HepG2 (cell line): Measurements from ENCODE around the gene INF2. TPM values are rescaled to one million over a fixed set of nuclear protein-coding genes. Genes with fewer than 3 reads are reported as not detected.

Experiments used
- ARNT2 ChIP-seq: sonication (generic); formaldehyde crosslinking; IDR thresholded peaks from 2 replicates; pipeline ENCODE4 v1.8.0; 2022; ENCODE audit warnings: mild to moderate bottlenecking, low read depth, missing genetic modification reagents, moderate library complexity
- CENPT ChIP-seq: sonication (generic); formaldehyde crosslinking; IDR thresholded peaks from 2 replicates; pipeline ENCODE4 v1.8.0; 2022; ENCODE audit warnings: low read depth, mild to moderate bottlenecking, moderate library complexity, missing genetic modification reagents
- CHD2 ChIP-seq: IDR thresholded peaks from 2 replicates; pipeline ENCODE4 v1.6.1; 2011; ENCODE audit warnings: low read depth, low read length, improper control_type of control experiment
- GABPA ChIP-seq, 2 experiments: IDR thresholded peaks; 2 replicates each; pipeline ENCODE4 v1.6.1; 2011 to 2016; ENCODE audit warnings: low read depth in 2 of 2, low read length in 1 of 2, missing biosample characterization in 1 of 2, missing genetic modification characterization in 1 of 2
- HNRNPLL ChIP-seq: fragments of 200-400 bp; formaldehyde crosslinking; IDR thresholded peaks from 2 replicates; pipeline ENCODE4 v1.6.1; 2017; ENCODE audit warnings: mild to moderate bottlenecking, low read depth, low read length; ENCODE audit not compliant: poor library complexity, severe bottlenecking
- IRF2 ChIP-seq: IDR thresholded peaks from 2 replicates; pipeline ENCODE4 v1.6.1; 2018; ENCODE audit warnings: missing genetic modification reagents, missing compliant biosample characterization
- JDP2 ChIP-seq: sonication (generic); formaldehyde crosslinking; IDR thresholded peaks from 2 replicates; pipeline ENCODE4 v1.8.1; 2022; ENCODE audit warnings: missing genetic modification reagents, borderline replicate concordance
- MIXL1 ChIP-seq: IDR thresholded peaks from 2 replicates; pipeline ENCODE4 v1.6.1; 2016
- NFATC3 ChIP-seq: sonication (generic); formaldehyde crosslinking; IDR thresholded peaks from 2 replicates; pipeline ENCODE4 v1.5.1; 2020; ENCODE audit warnings: mild to moderate bottlenecking, missing genetic modification reagents
- NFIC ChIP-seq: IDR thresholded peaks from 2 replicates; pipeline ENCODE4 v1.6.1; 2012; ENCODE audit warnings: mild to moderate bottlenecking, low read length, inconsistent platforms
- NFRKB ChIP-seq: fragments of 450-650 bp; IDR thresholded peaks from 2 replicates; pipeline ENCODE4 v1.6.1; 2017
- NONO ChIP-seq, 2 experiments: fragments of 450-650 bp in 1 of 2; sonication (generic) in 1 of 2; formaldehyde crosslinking in 1 of 2; IDR thresholded peaks in 1 of 2; conservative IDR thresholded peaks in 1 of 2; 2 replicates each; pipeline versions ENCODE4 v1.6.1 to v1.8.0; 2017 to 2022; ENCODE audit warnings: mild to moderate bottlenecking in 1 of 2, missing genetic modification reagents in 1 of 2, moderate library complexity in 1 of 2
- POLR2AphosphoS2 ChIP-seq: IDR thresholded peaks from 2 replicates; pipeline ENCODE4 v1.6.1; 2011; ENCODE audit warnings: low read depth, low read length, improper control_type of control experiment
- ZBTB7A ChIP-seq: sonication (generic); formaldehyde crosslinking; IDR thresholded peaks from 2 replicates; pipeline ENCODE4 v1.8.0; 2022; ENCODE audit warnings: mild to moderate bottlenecking, missing genetic modification reagents
- ZFP1 ChIP-seq: IDR thresholded peaks from 2 replicates; pipeline ENCODE4 v1.6.1; 2016
- ZFYVE20 ChIP-seq: sonication (generic); formaldehyde crosslinking; IDR thresholded peaks from 2 replicates; pipeline ENCODE4 v1.8.0; 2023; ENCODE audit warnings: low read depth, mild to moderate bottlenecking, moderate library complexity, missing genetic modification reagents, borderline replicate concordance
- ZNF180 ChIP-seq: sonication (generic); formaldehyde crosslinking; IDR thresholded peaks from 2 replicates; pipeline ENCODE4 v1.4.0; 2020; ENCODE audit warnings: low read depth, missing genetic modification reagents, borderline replicate concordance
- ZNF382 ChIP-seq: sonication (generic); formaldehyde crosslinking; IDR thresholded peaks from 2 replicates; pipeline ENCODE4 v1.5.0; 2020; ENCODE audit warnings: missing genetic modification reagents, mild to moderate bottlenecking, borderline replicate concordance
- ZNF563 ChIP-seq: sonication (generic); formaldehyde crosslinking; IDR thresholded peaks from 2 replicates; pipeline ENCODE4 v1.8.0; 2022; ENCODE audit warnings: mild to moderate bottlenecking, moderate library complexity, missing genetic modification reagents
- ZNF644 ChIP-seq: IDR thresholded peaks from 2 replicates; pipeline ENCODE4 v1.6.1; 2016; ENCODE audit warnings: low read depth
- ZNF672 ChIP-seq: sonication (generic); formaldehyde crosslinking; IDR thresholded peaks from 2 replicates; pipeline ENCODE4 v1.8.1; 2022; ENCODE audit warnings: missing genetic modification reagents
- ZNF775 ChIP-seq: sonication (generic); formaldehyde crosslinking; IDR thresholded peaks from 2 replicates; pipeline ENCODE4 v1.4.0; 2020; ENCODE audit warnings: missing genetic modification reagents, mild to moderate bottlenecking, moderate library complexity, borderline replicate concordance
- ZNF780A ChIP-seq: sonication (generic); formaldehyde crosslinking; IDR thresholded peaks from 2 replicates; pipeline ENCODE4 v1.8.0; 2022; ENCODE audit warnings: mild to moderate bottlenecking, missing genetic modification reagents, moderate library complexity
- ZNF883 ChIP-seq: sonication (generic); formaldehyde crosslinking; IDR thresholded peaks from 2 replicates; pipeline ENCODE4 v1.5.1; 2020; ENCODE audit warnings: mild to moderate bottlenecking, missing genetic modification reagents; ENCODE audit errors: not compliant biosample characterization
- ZNF891 ChIP-seq: sonication (generic); formaldehyde crosslinking; IDR thresholded peaks from 2 replicates; pipeline ENCODE4 v1.5.0; 2020; ENCODE audit warnings: mild to moderate bottlenecking, missing genetic modification reagents
- polyA plus RNA-seq, 8 experiments: library from polyadenylated mRNA; depleted of rRNA in 3 of 8; stranded (reverse) in 7 of 8; unstranded in 1 of 8; fragments of >200 nt; fragmentation: Illumina TruSeq in 4 of 8; extraction: Trizol in 4 of 8; gene quantifications; 2 replicates each; pipeline versions ENCODE4 v1.2.1 to v1.2.3, GENCODE V29; 2011 to 2016; ENCODE audit warnings: low read depth in 4 of 8, missing spikeins in 1 of 8, mixed read lengths in 1 of 8; ENCODE audit not compliant: insufficient read depth in 1 of 8
- total RNA-seq, 5 experiments: library from RNA; depleted of rRNA; stranded (reverse); fragments of >200 nt; fragmentation: Illumina TruSeq; extraction: Trizol; gene quantifications; 2 replicates each; pipeline ENCODE4 v1.2.3, GENCODE V29; 2016; ENCODE audit warnings: low read depth in 1 of 5
- TF ChIP-seq, protein P1 (sequence below): sonication (generic); formaldehyde crosslinking; IDR thresholded peaks from 2 replicates; pipeline ENCODE4 v1.4.0; 2020; ENCODE audit warnings: mild to moderate bottlenecking, missing genetic modification reagents
- TF ChIP-seq, protein P2 (sequence below): sonication (generic); formaldehyde crosslinking; IDR thresholded peaks from 2 replicates; pipeline ENCODE4 v1.4.0; 2020; ENCODE audit warnings: missing genetic modification reagents, borderline replicate concordance

The INF2 gene
- total and polyA plus RNA-seq, 2 of the 13 experiments (the other 11 are each of a cell fraction or from before 2014, with no cell fraction given): 16.4 to 26.4 TPM

DNA sequence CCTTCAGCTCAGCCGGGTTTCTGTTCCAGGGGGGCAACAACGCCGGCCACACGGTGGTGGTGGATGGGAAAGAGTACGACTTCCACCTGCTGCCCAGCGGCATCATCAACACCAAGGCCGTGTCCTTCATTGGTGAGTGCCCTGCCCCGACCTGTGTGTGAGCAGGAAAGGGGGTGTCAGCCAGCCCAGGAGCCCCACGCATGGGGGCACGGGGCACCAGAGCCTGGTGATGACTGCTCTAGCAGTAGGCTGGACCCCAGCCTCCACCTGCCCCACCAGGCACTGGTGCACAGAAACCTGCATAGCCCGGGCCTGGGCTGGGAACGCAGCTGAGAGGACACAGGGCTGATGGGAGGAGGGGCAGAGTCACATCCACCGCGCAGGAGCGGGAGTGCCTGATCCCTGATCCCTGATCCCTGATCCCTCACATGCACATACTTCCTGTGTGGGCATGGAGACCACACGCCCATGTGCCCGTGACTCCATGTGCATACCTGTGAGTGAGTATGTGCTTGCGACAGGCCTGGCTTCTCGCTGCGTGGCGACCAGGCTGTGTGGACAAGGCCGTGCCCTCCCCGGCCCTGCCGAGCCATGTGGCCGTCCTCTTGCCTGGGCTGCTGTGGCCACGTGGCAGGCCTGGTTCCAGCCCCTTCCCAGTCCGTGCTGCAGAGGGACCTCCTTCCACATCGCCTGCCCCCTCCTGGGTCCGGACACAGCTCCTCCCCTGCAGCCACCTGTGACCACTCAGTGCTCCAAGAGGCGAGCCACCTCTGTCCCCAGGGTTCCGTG, 45.8 kb downstream of the INF2 start (continued):
- TF ChIP-seq NFIC (no peak), HNRNPLL (no peak), GABPA (IDR thresholded peaks at IDR 0.05; ENCODE audit: low read depth, low read length) (no peak), GABPA (CRISPR knock-in tag; IDR thresholded peaks at IDR 0.05; ENCODE audit: low read depth) (peak; percentile 69), ZFYVE20 (CRISPR knock-in tag) (0 out of 2 replicates have a peak, but pooled peaks have one; percentile 90), ZNF891 (CRISPR knock-in tag) (peak; percentile 79; the same call in 1 of the 2 replicates), ZNF382 (no peak), POLR2AphosphoS2 (no peak), ZNF775 (0 out of 2 replicates have a peak, but pooled peaks have one; percentile 72), NFRKB (no peak), ZNF883 (peak; percentile 78), MIXL1 (no peak), NFATC3 (no peak), ZNF780A (CRISPR knock-in tag) (no peak), ZBTB7A (CRISPR knock-in tag) (peak; percentile 97), ZFP1 (0 out of 2 replicates have a peak, but pooled peaks have one; percentile 28), ARNT2 (CRISPR knock-in tag) (peak; percentile 77; the same call in 1 of the 2 replicates), CHD2 (no peak), CENPT (peak; percentile 99), ZNF180 (no peak), NONO (IDR thresholded peaks at IDR 0.05) (no peak), NONO (CRISPR knock-in tag; conservative IDR thresholded peaks at IDR 0.05) (peak; percentile 60), ZNF672 (CRISPR knock-in tag) (no peak), ZNF563 (CRISPR knock-in tag) (peak; percentile 87; the same call in 1 of the 2 replicates), ZNF644 (no peak), IRF2 (CRISPR knock-in tag) (peak; percentile 44; the same call in 1 of the 2 replicates), JDP2 (no peak)
- TF ChIP-seq, protein P1, sequence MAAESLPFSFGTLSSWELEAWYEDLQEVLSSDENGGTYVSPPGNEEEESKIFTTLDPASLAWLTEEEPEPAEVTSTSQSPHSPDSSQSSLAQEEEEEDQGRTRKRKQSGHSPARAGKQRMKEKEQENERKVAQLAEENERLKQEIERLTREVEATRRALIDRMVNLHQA (CRISPR knock-in tag): no peak
- TF ChIP-seq, protein P2, sequence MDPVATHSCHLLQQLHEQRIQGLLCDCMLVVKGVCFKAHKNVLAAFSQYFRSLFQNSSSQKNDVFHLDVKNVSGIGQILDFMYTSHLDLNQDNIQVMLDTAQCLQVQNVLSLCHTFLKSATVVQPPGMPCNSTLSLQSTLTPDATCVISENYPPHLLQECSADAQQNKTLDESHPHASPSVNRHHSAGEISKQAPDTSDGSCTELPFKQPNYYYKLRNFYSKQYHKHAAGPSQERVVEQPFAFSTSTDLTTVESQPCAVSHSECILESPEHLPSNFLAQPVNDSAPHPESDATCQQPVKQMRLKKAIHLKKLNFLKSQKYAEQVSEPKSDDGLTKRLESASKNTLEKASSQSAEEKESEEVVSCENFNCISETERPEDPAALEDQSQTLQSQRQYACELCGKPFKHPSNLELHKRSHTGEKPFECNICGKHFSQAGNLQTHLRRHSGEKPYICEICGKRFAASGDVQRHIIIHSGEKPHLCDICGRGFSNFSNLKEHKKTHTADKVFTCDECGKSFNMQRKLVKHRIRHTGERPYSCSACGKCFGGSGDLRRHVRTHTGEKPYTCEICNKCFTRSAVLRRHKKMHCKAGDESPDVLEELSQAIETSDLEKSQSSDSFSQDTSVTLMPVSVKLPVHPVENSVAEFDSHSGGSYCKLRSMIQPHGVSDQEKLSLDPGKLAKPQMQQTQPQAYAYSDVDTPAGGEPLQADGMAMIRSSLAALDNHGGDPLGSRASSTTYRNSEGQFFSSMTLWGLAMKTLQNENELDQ (CRISPR knock-in tag): no peak
